LNCaP clone FGC (cell line): ENCODE results near the gene SIAH3.

Source experiments
- DNase-seq: peaks from one replicate; pipeline ENCODE4 v3.0.0-alpha.2; 2011; ENCODE audit warnings: low read depth
- H3K4me3 ChIP-seq: 2 replicates; pipeline ENCODE4 v1.5.1; 2011; ENCODE audit warnings: mild to moderate bottlenecking, low read depth, low read length, control low read depth
- TF ChIP-seq, protein P1 (sequence below): IDR thresholded peaks from 2 replicates; pipeline ENCODE4 v1.5.1; 2012; ENCODE audit warnings: mild to moderate bottlenecking; ENCODE audit not compliant: control insufficient read depth, insufficient read depth; ENCODE audit errors: extremely low read depth

The SIAH3 gene

DNA sequence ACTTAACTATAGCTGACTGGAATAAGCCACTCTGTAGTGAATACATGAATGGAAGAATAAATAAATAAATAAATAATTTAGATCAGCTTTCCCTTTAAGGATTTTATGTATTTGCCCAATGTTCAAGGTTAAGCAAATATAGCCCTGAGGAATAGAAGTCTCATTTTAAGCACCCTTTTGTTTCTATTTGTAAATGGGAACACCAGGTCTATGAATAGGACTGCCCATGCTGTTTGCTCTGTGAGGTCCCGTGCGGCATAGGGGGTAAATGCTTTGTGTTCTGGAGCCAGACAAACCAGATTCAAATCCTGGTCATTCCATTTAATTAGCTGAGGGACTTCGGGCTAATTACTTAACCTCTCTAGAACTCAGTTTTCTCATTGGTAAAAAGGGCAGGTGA, 120.1 kb downstream of the SIAH3 start:
- H3K4me3 ChIP-seq = no peak overlapping the region
- TF ChIP-seq, protein P1, sequence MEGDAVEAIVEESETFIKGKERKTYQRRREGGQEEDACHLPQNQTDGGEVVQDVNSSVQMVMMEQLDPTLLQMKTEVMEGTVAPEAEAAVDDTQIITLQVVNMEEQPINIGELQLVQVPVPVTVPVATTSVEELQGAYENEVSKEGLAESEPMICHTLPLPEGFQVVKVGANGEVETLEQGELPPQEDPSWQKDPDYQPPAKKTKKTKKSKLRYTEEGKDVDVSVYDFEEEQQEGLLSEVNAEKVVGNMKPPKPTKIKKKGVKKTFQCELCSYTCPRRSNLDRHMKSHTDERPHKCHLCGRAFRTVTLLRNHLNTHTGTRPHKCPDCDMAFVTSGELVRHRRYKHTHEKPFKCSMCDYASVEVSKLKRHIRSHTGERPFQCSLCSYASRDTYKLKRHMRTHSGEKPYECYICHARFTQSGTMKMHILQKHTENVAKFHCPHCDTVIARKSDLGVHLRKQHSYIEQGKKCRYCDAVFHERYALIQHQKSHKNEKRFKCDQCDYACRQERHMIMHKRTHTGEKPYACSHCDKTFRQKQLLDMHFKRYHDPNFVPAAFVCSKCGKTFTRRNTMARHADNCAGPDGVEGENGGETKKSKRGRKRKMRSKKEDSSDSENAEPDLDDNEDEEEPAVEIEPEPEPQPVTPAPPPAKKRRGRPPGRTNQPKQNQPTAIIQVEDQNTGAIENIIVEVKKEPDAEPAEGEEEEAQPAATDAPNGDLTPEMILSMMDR = no peak
- no peak for DNase-seq

DNA sequence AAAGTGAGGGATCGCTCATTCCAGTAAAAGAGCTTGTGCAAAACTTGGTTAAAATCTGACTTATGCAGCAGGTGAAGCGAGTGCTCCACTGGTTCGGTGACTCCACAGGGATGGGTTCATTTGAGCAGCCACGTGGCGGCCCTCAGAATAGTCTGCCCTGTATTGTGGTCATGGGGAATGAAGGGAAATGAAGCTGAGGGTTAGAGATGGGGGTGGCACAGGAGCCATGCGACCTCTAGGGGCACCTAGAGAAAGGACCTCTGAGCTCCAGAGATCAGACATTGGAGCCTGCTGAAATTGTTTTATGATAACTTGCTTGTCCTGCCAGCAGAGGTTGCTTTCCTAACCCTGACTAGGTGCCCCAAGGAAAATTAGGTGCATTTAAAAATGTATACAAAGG, 122.8 kb downstream of the SIAH3 start:
- no peak overlapping the region for H3K4me3 ChIP-seq
- no peak for DNase-seq
- TF ChIP-seq, protein P1 = peak; percentile 39
